Endothelial cell of hepatic sinusoid (primary cell): ENCODE results near the gene RRP36.
"Not testable (repeated sequence)": the region's sequence is repeated elsewhere in the genome, so short reads cannot be mapped to it uniquely, and the experiment has no call there.

Experiments
- in situ Hi-C: cut with HindIII; loops from 2 replicates; pipeline ENCODE4 v1.10.0; 2017; ENCODE audit warnings: low sequenced_read_pairs

RRP36 gene

DNA sequence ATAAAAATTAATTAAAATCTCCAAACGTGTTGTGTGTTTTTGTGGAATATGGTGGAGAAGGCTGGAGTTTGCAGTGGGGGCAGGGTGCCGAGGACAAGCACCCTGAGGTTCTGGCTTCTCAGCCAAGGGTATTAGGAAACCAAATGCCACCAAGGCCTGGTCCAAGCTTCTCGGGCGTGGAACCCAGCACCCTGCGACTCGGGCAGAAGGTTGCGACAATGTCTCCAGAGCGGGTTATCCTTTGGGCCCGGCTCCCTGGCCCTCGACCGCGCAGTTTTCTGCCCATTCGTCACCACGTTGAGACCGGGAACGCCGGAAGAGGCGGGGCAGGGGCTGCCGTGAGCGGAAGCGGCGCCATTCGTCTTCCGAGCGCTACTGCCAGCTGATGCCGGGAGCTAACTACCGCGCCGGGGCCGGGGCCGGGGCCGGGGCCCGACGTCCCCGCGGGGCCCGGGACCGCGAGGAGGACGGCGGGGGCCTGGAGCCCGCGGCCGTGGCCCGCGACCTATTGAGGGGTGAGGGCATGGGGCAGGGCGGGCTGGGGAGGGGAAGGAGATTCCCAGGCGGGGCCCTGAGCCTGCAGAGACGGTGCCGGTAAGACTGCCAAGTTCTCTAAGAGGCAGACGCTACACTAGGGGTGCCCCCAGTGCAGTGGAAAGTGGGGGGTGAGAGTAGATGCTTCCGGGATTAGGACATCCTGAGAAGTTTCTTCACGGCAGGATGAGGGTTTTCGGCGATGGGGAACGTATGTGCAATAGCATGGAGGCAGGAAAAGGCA lies at the start of gene RRP36:
RRP36 (plus strand) TSS at position 354 of the 778 bp plus-strand sequence; CDS start at position 386, 32 bp downstream.
- in situ Hi-C loops, result no loop called here

GRCh38 chr6:42971746-42972327 lies 49.6 kb upstream of the RRP36 start:
- in situ Hi-C loops, result no loop called here

GRCh38 chr6:42973926-42974325 lies 47.5 kb upstream of the RRP36 start:
- in situ Hi-C loops, result no loop called here

DNA sequence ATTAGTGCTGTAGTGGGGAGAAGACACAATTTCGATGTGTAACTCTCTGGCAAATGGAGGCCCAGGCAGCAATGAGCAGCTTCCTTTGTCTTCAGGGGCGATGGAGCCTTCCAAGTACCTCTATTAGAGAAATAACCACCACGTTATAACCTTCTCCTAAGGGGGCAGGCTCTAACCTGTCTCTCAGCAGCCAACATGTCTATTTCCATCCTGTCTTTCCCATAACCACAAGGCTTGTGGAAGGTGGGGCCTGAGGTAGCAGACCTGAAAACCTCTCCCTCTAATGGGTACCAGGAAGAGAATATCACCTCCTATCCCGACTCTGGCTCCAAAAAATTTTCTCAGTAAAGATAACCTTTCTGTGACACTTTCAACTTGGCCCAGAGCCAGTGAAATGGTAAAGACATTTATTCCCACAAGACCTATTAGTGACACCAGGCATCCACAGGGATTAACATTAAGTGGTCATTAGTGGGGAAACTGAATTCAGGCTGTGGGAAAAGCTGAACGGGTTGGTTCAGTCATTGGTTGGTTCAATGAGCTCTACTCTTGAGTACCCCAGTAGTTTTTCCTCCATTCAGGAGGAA lies 46.4 kb upstream of the RRP36 start:
- in situ Hi-C loops, result no loop called here

GRCh38 chr6:42978487-42978838 lies 43.0 kb upstream of the RRP36 start:
- in situ Hi-C loops, result no loop called here

DNA sequence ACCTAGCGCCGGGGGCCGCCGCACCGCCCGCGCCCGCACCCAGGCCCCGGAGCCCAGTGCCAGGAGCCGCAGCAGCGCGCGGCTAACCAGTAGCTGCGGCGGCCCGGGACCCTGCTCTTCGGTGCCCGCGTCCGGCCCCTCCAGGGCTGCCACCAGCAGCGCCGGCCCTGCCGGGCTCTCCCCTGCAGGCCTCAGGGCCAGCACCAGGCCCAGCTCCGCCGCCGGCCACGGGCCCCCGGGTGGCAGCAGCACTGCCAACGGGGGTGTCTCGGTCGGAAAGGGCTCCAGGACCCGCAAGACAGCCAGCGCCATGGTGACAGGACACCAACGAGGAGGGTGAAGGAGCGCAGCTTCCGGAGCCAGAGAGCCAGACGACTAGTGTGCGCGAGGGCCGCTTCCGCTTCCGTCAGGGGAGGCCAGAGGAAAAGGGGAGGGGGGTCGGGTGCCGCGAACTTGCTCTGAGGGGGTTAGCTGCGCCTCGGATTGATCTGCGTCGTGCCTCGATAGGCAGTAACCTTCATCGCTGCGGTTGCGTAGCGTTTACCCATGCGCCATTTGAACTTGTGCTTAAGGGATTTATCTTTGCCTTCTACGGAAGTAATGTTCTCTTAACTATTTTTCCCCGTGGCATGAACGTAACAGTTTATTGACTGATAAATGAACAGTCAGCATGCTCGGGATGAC lies 42.4 kb upstream of the RRP36 start, which contains the start of gene PEX6:
PEX6 (minus strand) TSS at position 343 of the 684 bp plus-strand sequence; CDS start at position 312, 31 bp downstream.
- in situ Hi-C loops, result no loop called here

DNA sequence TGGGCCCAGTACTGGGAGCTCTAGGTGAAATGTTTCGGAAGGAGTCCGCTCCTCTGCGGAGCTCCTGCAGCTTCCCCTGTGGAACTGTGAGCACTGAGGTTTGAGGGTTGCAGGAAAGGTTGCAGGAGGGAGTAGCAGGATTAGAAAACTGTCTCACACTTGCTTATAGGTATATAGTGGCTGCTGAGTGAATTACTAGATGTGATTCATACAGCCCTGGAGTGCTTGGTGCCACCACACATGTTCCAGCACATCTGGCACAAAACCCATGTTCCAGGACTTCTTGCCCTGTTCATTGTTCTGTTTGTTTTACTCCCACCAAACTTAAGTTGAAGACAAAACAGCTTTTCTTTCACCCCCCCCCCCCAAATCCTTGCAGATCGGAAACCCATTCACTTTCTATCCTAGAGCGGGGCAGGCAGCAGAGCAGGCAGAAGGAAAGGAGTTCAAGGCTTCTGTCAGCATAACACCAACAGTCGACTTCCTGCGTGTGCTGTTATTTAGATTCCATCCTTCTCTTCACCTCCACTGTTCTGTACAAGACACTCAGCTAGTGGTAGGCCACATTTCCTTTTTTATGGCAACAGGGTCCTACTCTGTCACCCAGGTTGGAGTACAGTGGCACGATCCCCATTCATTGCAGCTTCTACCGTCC lies 41.8 kb upstream of the RRP36 start:
- in situ Hi-C loops, result no loop called here

GRCh38 chr6:42981836-42982235 lies 39.6 kb upstream of the RRP36 start:
- in situ Hi-C loops, result no loop called here

DNA sequence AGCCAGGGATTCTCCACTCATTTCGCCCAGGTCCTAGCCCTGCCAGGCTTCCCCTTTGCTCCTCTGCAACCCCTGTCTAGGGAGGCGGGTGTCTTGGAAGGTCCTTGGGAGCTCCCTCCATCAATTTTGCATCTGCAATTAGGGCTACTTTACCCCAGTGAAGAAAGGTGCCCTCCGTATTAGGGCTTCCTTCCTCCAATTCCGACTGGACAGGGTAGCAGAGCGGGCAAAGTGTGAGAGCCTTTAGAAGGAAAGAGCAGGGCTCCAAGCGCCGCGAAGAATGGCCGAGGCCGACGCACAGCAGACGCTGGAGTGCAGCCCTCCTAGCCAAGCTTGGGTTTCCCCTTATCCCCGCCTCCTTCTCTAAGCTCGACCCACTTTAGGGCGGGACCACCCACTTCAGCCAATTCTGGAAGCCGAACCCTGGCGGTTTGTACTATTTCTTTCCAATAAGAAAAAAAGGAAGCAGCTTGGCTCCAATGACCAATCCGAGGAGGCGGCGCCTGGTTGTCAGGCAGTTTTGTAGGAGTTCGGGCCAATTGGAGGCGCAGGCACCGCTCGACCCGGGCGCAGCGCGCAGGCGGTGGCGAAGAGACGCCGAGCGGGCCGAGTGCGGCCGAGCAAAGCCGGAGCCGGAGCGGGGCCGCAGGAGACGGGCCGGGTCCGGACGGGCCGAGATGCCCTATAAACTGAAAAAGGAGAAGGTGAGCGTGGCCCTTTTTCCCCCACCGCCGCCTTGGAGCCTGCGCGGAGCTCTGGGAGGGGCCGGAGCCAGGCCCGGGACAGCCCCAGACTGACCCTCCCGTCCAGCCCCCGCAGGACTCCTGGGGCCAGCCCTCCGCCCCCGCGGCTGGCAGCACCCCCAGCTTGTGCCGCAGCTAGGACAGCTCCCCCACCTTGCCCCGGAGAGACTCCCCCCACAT lies 37.2 kb upstream of the RRP36 start, which contains the start of gene PPP2R5D:
PPP2R5D (plus strand) TSS at position 570 of the 923 bp plus-strand sequence; CDS start at position 678, 108 bp downstream.
- in situ Hi-C loops, result no loop called here

GRCh38 chr6:42984924-42985475 lies 36.4 kb upstream of the RRP36 start:
- in situ Hi-C loops, result no loop called here

DNA sequence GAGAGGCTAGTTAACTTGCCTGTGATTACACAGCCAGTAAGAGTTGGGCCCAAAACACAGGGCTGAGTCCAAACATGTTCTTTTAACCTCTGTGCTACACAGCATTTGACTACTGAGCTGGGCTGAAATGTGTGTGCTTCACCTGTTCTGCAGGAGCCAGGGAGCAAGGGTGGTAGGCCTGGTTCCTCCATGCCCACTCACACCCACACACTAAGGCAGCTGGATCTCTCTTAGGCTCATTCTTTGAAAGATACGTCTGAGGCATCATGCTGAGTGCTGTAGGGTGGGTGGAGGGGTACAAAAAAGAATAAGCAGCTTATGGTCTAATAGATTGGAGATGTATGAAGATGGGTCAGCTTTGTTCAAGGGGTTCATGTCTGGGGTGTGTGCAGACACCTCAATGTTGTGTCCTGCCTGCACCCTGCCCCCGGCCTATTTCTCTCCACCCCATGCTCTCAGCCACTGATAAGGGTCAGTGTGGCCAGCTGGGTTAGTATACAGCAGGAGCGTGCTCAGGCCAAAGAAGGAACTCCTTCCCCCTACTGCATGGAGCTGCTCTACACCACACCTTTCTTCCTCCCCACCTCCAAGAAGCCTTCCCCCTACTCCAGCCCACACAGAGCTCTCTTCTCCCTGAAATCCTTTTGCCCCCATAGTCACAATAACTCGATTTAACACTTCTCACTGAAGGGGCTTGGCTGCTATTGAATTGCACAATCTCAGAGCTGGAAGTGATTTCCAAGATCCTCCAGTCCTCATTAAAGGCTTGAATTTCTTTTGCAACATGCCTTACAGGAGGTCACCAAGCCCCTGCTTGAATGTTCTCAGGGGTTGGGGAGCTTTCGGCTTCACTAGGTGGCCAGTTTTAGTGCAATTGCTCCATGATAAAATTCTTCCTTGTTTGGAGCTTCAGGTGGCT lies 33.6 kb upstream of the RRP36 start:
- in situ Hi-C loops, result no loop called here

DNA sequence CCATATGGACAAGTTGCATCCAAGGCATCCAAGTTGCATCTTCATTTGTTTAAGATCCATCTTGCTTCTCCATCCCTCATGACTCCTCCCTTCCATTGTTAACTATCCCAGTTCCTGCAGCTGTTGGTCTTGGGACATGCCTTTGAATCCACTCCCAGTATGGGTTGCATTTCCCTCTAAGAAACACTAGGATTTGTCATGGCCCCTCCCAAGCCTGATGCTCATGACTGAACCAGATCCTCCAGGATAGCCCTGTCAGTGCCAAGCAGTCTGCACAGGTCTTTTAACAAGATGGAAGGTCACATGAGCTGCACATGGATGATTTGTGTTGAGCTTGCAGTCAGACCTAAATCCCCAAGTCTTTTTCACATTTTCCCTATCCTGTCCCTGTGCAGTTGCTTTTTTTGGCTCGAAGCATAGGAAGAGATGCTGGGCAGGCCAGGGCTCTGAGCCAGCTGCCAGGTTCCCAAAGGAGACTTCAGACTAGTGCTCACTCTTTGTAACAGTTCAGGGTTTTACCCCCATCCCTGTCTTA lies 32.9 kb upstream of the RRP36 start:
- in situ Hi-C loops, result no loop called here

- in situ Hi-C loops, result no loop called here
Observed at GRCh38 chr6:42989923-42990322, 31.5 kb upstream of the RRP36 start.

GRCh38 chr6:42993445-42993844 lies 28.0 kb upstream of the RRP36 start:
- in situ Hi-C loops, result no loop called here

- in situ Hi-C loops, result no loop called here
Observed at GRCh38 chr6:42996513-42996912, 24.9 kb upstream of the RRP36 start.

GRCh38 chr6:42998205-42998604 lies 23.2 kb upstream of the RRP36 start:
- in situ Hi-C loops, result not testable (repeated sequence)

GRCh38 chr6:43001843-43002242 lies 19.6 kb upstream of the RRP36 start:
- in situ Hi-C loops, result no loop called here

DNA sequence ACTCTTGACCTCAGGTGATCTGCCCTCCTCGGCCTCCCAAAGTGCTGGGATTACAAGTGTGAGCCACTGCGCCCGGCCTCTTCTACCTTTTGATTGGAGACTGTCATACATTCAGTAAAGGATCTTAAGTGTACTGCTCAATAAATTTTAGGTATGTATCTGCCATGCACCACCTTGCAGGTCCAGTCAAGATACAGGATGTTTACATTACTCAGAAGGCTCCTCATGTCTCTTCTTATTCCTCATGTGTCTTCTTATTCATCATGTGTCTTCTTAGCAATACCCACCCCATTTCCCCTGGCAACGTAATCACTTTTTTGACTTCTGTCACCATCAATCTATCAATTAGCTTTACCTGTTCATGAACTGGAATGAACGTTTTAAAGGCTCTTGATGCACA lies 15.6 kb upstream of the RRP36 start:
- in situ Hi-C loops, result no loop called here
